Measurements from ENCODE around the gene PTS.

Gene PTS

GRCh38 chr11:112211536-112211935 lies 14.7 kb upstream of the PTS start:
- H3K4me3 ChIP-seq (ENCODE audit: low read length) = no peak overlapping the region
- no peak for DNase-seq (ENCODE audit: low read depth)
- TF ChIP-seq CTCF (conservative IDR thresholded peaks at IDR 0.05; ENCODE audit: low read length) = no peak

GRCh38 chr11:112212290-112212689 lies 13.9 kb upstream of the PTS start:
- no peak for DNase-seq (ENCODE audit: low read depth)
- H3K4me3 ChIP-seq (ENCODE audit: low read length) = no peak overlapping the region
- TF ChIP-seq CTCF (conservative IDR thresholded peaks at IDR 0.05; ENCODE audit: low read length) = no peak

GRCh38 chr11:112212710-112213109 lies 13.5 kb upstream of the PTS start:
- no peak for TF ChIP-seq CTCF (conservative IDR thresholded peaks at IDR 0.05; ENCODE audit: low read length)
- no peak for DNase-seq (ENCODE audit: low read depth)
- H3K4me3 ChIP-seq (ENCODE audit: low read length) = no peak overlapping the region

- no peak for TF ChIP-seq CTCF (conservative IDR thresholded peaks at IDR 0.05; ENCODE audit: low read length)
- H3K4me3 ChIP-seq (ENCODE audit: low read length) = no peak overlapping the region
- no peak for DNase-seq (ENCODE audit: low read depth)
Observed at GRCh38 chr11:112213753-112214152, 12.5 kb upstream of the PTS start.

GRCh38 chr11:112215621-112216020 lies 10.6 kb upstream of the PTS start:
- no peak overlapping the region for H3K4me3 ChIP-seq (ENCODE audit: low read length)
- no peak for TF ChIP-seq CTCF (conservative IDR thresholded peaks at IDR 0.05; ENCODE audit: low read length)
- no peak for DNase-seq (ENCODE audit: low read depth)

GRCh38 chr11:112216561-112217105 lies 9.6 kb upstream of the PTS start:
- H3K4me3 ChIP-seq (ENCODE audit: low read length) = no peak overlapping the region
- no peak for TF ChIP-seq CTCF (conservative IDR thresholded peaks at IDR 0.05; ENCODE audit: low read length)
- peak; percentile 56 for DNase-seq (ENCODE audit: low read depth)

GRCh38 chr11:112219476-112220232 lies 6.6 kb upstream of the PTS start:
- DNase-seq (ENCODE audit: low read depth) = peak; percentile 77
- peak; percentile 74 for TF ChIP-seq CTCF (conservative IDR thresholded peaks at IDR 0.05; ENCODE audit: low read length)
- H3K4me3 ChIP-seq (ENCODE audit: low read length) = no peak overlapping the region
